Vagina (tissue), 2 donors: ENCODE results near the gene PLCD4. TPM values are rescaled to one million over a fixed set of nuclear protein-coding genes. Genes with fewer than 3 reads are reported as not detected.

ENCODE experiments used
- DNase-seq, 2 donors: peaks; one replicate each; pipeline ENCODE4 v3.0.0-alpha.2; 2017; ENCODE audit errors: extremely low spot score in 2 of 2
- H3K27ac ChIP-seq: fragments of 200-600 bp; sonication (generic); one replicate; pipeline ENCODE4 v1.5.1; 2019
- H3K27me3 ChIP-seq: fragments of 200-600 bp; sonication (generic); one replicate; pipeline ENCODE4 v1.5.1; 2019
- H3K36me3 ChIP-seq, 2 donors: fragments of 200-600 bp; sonication (generic); one replicate each; pipeline ENCODE4 v1.5.1; 2017 to 2019
- H3K4me1 ChIP-seq: fragments of 200-600 bp; sonication (generic); one replicate; pipeline ENCODE4 v1.5.1; 2019
- H3K4me3 ChIP-seq, 2 donors: fragments of 200-600 bp; sonication (generic); 1 replicate in 1 of 2; 2 replicates in 1 of 2; pipeline ENCODE4 v1.5.1; 2016 to 2019
- H3K9me3 ChIP-seq: fragments of 200-600 bp; sonication (generic); one replicate; pipeline ENCODE4 v1.5.1; 2019
- POLR2A ChIP-seq, 2 donors: fragments of 450-650 bp; IDR thresholded peaks; one replicate each; pipeline ENCODE4 v1.6.1; 2017; ENCODE audit warnings: antibody characterized with exemption in 2 of 2, mild to moderate bottlenecking in 2 of 2, moderate library complexity in 2 of 2
- POLR2AphosphoS5 ChIP-seq, 2 donors: sonication (generic); formaldehyde crosslinking; IDR thresholded peaks; one replicate each; pipeline ENCODE4 v1.9.0; 2017; ENCODE audit warnings: antibody characterized with exemption in 2 of 2, mild to moderate bottlenecking in 2 of 2, low read depth in 1 of 2; ENCODE audit not compliant: insufficient read depth in 1 of 2
- intact Hi-C: fragments of 100-400 bp; cut with DNase I; formaldehyde crosslinking; loops from one replicate; pipeline ENCODE4 v1.15.1; 2023
- total RNA-seq: library from RNA; depleted of rRNA; stranded (reverse); fragments of >200 nt; gene quantifications from one replicate; pipeline ENCODE4 v1.2.3, GENCODE V29; 2016
- TF ChIP-seq, protein P1 (sequence below), 3 experiments: fragments of 450-650 bp in 2 of 3; fragments of 200-600 bp in 1 of 3; sonication (generic) in 1 of 3; IDR thresholded peaks; one replicate each; pipeline ENCODE4 v1.5.1; 2017 to 2019; ENCODE audit warnings: antibody characterized with exemption in 3 of 3, mild to moderate bottlenecking in 2 of 3, moderate library complexity in 2 of 3

The PLCD4 gene
- total RNA-seq, 1 donor from 2014 or later: 12.0 TPM

- Histone ChIP-seq H3K27ac (no peak overlapping the region), H3K9me3 (no peaks in the 10 kb centered on the region), H3K4me1 (no peaks in the 10 kb centered on the region), H3K4me3 (no peak overlapping the region), H3K27me3 (no peaks in the 10 kb centered on the region), H3K36me3 (no peaks in the 10 kb centered on the region)
- intact Hi-C loops: no loop called here
- DNase-seq: no peak
- no peak for TF ChIP-seq POLR2A (IDR thresholded peaks at IDR 0.05)
- TF ChIP-seq POLR2AphosphoS5 (IDR thresholded peaks at IDR 0.05; ENCODE audit: insufficient read depth in 1 of 2, low read depth in 1 of 2): no peak
- TF ChIP-seq, protein P1, sequence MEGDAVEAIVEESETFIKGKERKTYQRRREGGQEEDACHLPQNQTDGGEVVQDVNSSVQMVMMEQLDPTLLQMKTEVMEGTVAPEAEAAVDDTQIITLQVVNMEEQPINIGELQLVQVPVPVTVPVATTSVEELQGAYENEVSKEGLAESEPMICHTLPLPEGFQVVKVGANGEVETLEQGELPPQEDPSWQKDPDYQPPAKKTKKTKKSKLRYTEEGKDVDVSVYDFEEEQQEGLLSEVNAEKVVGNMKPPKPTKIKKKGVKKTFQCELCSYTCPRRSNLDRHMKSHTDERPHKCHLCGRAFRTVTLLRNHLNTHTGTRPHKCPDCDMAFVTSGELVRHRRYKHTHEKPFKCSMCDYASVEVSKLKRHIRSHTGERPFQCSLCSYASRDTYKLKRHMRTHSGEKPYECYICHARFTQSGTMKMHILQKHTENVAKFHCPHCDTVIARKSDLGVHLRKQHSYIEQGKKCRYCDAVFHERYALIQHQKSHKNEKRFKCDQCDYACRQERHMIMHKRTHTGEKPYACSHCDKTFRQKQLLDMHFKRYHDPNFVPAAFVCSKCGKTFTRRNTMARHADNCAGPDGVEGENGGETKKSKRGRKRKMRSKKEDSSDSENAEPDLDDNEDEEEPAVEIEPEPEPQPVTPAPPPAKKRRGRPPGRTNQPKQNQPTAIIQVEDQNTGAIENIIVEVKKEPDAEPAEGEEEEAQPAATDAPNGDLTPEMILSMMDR (IDR thresholded peaks at IDR 0.05): no peak
Measured at GRCh38 chr2:218618102-218618860, 10.6 kb downstream of the PLCD4 start.

GRCh38 chr2:218621007-218621406 is 13.3 kb downstream of the PLCD4 start:
- no peak overlapping the region for H3K4me3 ChIP-seq
- TF ChIP-seq, protein P1 (IDR thresholded peaks at IDR 0.05): no peak
- no peaks in the 10 kb centered on the region for H3K4me1 ChIP-seq
- H3K27ac ChIP-seq: no peak overlapping the region
- DNase-seq: no peak
- H3K36me3 ChIP-seq: no peaks in the 10 kb centered on the region
- no peaks in the 10 kb centered on the region for H3K27me3 ChIP-seq
- no peaks in the 10 kb centered on the region for H3K9me3 ChIP-seq
- intact Hi-C loops: no loop called here

- H3K4me3 ChIP-seq: no peak overlapping the region
- DNase-seq: no peak
- H3K27me3 ChIP-seq: no peaks in the 10 kb centered on the region
- H3K4me1 ChIP-seq: no peaks in the 10 kb centered on the region
- no peak overlapping the region for H3K27ac ChIP-seq
- TF ChIP-seq POLR2A (IDR thresholded peaks at IDR 0.05) (no peak), POLR2AphosphoS5 (IDR thresholded peaks at IDR 0.05; ENCODE audit: insufficient read depth in 1 of 2, low read depth in 1 of 2) (no peak)
- TF ChIP-seq, protein P1 (IDR thresholded peaks at IDR 0.05): no peak
- no peaks in the 10 kb centered on the region for H3K9me3 ChIP-seq
- intact Hi-C loops: no loop called here
- H3K36me3 ChIP-seq: no peaks in the 10 kb centered on the region
Measured at GRCh38 chr2:218622606-218623365, 15.1 kb downstream of the PLCD4 start.

DNA sequence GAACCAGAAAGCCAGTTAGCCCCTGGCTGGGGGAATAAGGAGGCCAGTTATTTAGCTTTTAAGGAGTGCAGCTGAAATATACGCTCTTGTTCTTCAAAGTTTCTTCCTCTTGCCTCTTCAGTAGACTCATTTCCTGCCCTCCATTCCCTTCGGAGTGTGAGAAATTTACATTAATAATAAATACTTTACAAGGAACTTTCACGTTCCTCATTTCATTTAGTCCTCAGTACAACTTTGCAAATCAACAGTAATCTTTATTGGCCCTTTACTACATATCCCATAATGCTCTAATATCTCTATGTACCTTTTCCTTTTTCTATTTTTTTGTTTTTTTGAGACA is 15.6 kb downstream of the PLCD4 start:
- Histone ChIP-seq H3K36me3 (no peaks in the 10 kb centered on the region), H3K27me3 (no peaks in the 10 kb centered on the region), H3K9me3 (no peaks in the 10 kb centered on the region), H3K4me1 (no peaks in the 10 kb centered on the region), H3K27ac (no peak overlapping the region), H3K4me3 (no peak overlapping the region)
- TF ChIP-seq, protein P1 (IDR thresholded peaks at IDR 0.05): no peak
- no peak for TF ChIP-seq POLR2AphosphoS5 (IDR thresholded peaks at IDR 0.05; ENCODE audit: insufficient read depth in 1 of 2, low read depth in 1 of 2)
- TF ChIP-seq POLR2A (IDR thresholded peaks at IDR 0.05): no peak
- no peak for DNase-seq
- intact Hi-C loops: no loop called here

- no peak for DNase-seq
- Histone ChIP-seq H3K27me3 (no peaks in the 10 kb centered on the region), H3K9me3 (no peaks in the 10 kb centered on the region), H3K36me3 (no peaks in the 10 kb centered on the region), H3K4me3 (no peak overlapping the region), H3K4me1 (no peaks in the 10 kb centered on the region), H3K27ac (no peak overlapping the region)
- no peak for TF ChIP-seq POLR2A (IDR thresholded peaks at IDR 0.05)
- intact Hi-C loops: no loop called here
Measured at GRCh38 chr2:218626369-218626768, 18.7 kb downstream of the PLCD4 start.
